ENCODE measurements around the gene GRPEL1. TPM values are rescaled to one million over a fixed set of nuclear protein-coding genes. Genes with fewer than 3 reads are reported as not detected.

GRPEL1 gene
- total and polyA plus RNA-seq, 8 donors: 7.7 to 15.6 (median 11.3) TPM

DNA sequence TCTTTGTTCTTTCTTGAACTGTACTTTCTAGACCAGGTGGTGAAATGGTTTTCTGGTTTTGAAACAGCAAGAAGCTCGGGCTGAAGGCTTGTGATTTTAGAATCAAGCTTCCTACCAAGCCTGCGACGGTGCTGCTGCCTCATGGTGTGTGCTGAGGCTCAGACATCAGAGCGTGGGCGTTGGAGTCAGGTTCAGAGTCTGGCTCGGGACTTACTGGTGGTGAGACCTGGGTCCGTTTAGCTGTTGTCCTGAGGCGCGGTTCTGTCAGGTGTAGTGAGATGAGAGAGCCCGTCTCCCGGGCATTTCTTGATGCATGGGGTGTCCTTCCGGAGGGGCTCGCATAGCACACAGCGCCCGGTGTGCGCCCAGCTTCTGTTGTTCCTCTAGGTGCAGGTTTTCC is 44.4 kb downstream of the GRPEL1 start:
- no peak for FAIRE-seq
- no peak for DNase-seq
- peaks cover 0 to 14% (median 0%) of the 10 kb centered on the region in 3 donors for H3K36me3 ChIP-seq
- H3K27ac ChIP-seq: no peak overlapping the region
- WGBS, 2 donors: 87 to 95% methylated on average over 16 of the region's 16 CpGs
- TF ChIP-seq, protein P1, sequence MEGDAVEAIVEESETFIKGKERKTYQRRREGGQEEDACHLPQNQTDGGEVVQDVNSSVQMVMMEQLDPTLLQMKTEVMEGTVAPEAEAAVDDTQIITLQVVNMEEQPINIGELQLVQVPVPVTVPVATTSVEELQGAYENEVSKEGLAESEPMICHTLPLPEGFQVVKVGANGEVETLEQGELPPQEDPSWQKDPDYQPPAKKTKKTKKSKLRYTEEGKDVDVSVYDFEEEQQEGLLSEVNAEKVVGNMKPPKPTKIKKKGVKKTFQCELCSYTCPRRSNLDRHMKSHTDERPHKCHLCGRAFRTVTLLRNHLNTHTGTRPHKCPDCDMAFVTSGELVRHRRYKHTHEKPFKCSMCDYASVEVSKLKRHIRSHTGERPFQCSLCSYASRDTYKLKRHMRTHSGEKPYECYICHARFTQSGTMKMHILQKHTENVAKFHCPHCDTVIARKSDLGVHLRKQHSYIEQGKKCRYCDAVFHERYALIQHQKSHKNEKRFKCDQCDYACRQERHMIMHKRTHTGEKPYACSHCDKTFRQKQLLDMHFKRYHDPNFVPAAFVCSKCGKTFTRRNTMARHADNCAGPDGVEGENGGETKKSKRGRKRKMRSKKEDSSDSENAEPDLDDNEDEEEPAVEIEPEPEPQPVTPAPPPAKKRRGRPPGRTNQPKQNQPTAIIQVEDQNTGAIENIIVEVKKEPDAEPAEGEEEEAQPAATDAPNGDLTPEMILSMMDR (IDR thresholded peaks at IDR 0.05): no peak
- no peaks in the 10 kb centered on the region for H3K4me1 ChIP-seq
- intact Hi-C loops (cut with DNase I): no loop called here
- no peaks in the 10 kb centered on the region for H3K27me3 ChIP-seq
- H3K9me3 ChIP-seq: no peaks in the 10 kb centered on the region
- ATAC-seq: no peak
- no peak overlapping the region for H3K4me3 ChIP-seq

DNA sequence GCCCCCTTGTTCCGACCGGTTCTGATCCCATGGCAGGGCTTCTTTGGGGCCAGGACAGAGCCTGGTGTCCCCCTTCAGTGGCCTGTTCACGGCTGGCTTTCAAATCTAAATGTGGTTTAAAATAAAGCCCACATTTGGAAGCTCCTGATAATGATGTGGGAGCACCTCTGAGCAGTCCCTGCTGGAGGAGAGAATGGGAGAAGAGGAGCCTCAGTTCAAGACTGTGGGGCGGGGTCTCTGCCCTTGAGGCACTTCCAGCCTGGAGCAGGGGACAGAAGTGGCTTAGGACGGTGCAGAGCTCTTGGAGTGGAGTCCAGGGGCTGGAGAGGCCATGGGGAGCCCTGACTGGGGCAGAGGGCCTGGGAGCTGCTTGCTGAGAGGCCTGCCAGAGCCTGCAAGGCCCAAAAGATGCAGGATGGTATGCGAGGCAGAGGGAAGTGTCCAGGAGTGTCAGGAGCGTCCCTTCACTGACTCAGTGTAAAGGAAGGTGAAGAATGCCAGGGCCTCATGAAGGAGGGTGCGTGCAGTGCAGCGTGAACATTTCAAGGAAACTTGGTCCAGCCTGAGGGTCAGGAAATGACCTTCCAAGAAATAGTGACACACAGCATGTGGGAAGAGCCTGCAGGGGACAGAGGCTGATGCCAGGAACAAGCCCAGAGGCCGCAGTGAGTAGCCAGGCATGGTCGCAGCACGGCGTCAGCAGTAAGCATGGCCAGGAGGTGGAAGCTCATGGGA is 45.8 kb downstream of the GRPEL1 start:
- ATAC-seq: peak in 1 of 4 donors; percentile 14
- Histone ChIP-seq H3K4me1 (no peaks in the 10 kb centered on the region), H3K27me3 (no peaks in the 10 kb centered on the region), H3K4me3 (no peak overlapping the region), H3K27ac (no peak overlapping the region), H3K36me3 (peaks cover 0 to 14% (median 0%) of the 10 kb centered on the region in 3 donors), H3K9me3 (no peaks in the 10 kb centered on the region)
- no peak for FAIRE-seq
- intact Hi-C loops (cut with DNase I): no loop called here
- WGBS, 2 donors: 85 to 91% methylated on average over 13 of the region's 13 CpGs
- DNase-seq: no peak
- TF ChIP-seq, protein P1 (IDR thresholded peaks at IDR 0.05): no peak

DNA sequence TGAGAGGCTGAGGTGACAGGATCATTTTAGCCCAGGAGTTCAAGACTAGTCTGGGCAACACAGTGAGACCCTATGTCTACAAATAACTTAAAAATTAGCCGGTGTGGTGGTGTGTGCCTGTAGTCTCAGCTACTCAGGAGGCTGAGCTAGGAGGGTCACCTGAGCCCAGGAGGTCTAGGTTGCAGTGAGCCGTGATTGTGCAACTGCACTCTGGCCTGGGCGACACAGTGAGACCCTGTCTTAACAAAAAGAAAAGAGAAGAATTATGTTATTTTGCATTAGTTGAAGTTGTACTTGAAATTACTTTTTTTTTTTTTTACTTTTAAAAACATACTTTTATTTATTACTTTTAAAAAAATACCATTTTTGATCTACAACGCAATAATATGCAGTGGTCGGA is 46.5 kb downstream of the GRPEL1 start:
- 74 to 76% methylated on average over 5 of the region's 5 CpGs for WGBS, 2 donors
- Histone ChIP-seq H3K27me3 (no peaks in the 10 kb centered on the region), H3K27ac (no peak overlapping the region), H3K36me3 (peaks cover 0 to 19% (median 0%) of the 10 kb centered on the region in 3 donors), H3K9me3 (no peaks in the 10 kb centered on the region), H3K4me1 (no peaks in the 10 kb centered on the region), H3K4me3 (no peak overlapping the region)
- FAIRE-seq (no peak), ATAC-seq (no peak), DNase-seq (no peak)
- TF ChIP-seq, protein P1 (IDR thresholded peaks at IDR 0.05): no peak
- intact Hi-C loops (cut with DNase I): no loop called here

DNA sequence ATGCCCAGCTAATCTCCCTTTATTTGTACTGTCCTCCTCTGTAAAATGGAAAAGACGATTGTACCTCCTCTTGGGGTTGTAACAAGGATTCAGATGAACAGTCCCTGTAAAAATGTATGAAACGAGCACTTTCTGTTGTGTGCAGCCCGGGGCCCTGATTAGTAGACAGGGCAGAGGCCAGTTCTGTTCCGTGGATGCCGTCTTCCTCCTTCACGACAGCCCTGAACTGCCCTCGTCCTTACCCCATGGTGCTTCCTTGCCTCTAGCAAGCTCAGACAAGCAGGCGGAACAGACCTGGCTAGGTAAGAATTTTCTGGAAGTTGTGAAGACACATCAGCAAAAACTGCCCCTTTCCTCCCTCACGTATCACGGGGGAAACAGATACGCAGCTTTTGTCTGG is 47.0 kb downstream of the GRPEL1 start:
- H3K4me3 ChIP-seq: no peak overlapping the region
- no peaks in the 10 kb centered on the region for H3K4me1 ChIP-seq
- DNase-seq: no peak
- peaks cover 0 to 24% (median 0%) of the 10 kb centered on the region in 3 donors for H3K36me3 ChIP-seq
- WGBS, 2 donors: 93% methylated on average over 11 of the region's 11 CpGs
- intact Hi-C loops (cut with DNase I): no loop called here
- H3K27me3 ChIP-seq: no peaks in the 10 kb centered on the region
- no peak for FAIRE-seq
- TF ChIP-seq, protein P1 (IDR thresholded peaks at IDR 0.05): no peak
- H3K9me3 ChIP-seq: no peaks in the 10 kb centered on the region
- H3K27ac ChIP-seq: no peak overlapping the region
- no peak for ATAC-seq

DNA sequence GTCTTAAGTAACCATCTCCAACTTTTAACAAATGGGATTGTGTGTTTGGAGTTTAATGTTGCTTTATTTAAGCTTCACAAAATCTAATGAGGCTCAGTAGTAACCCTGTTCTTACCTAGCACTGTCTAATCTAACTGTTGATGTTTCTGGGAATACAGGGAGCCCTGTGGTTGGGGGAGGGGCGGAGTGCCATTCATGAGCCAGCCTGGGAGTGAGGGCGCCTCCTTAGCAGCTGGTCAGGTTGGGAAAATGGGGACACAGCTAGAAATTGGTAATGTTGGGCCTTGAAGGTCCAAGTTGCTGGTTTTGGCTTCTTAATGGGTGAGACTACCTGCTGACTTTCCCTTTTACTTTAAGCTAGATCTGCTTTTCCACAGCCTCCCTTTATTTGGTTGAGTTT is 47.6 kb downstream of the GRPEL1 start:
- FAIRE-seq: no peak

More for the DNA sequence above, 47.6 kb downstream of the GRPEL1 start:
- Histone ChIP-seq H3K4me3 (no peak overlapping the region), H3K27me3 (no peaks in the 10 kb centered on the region), H3K4me1 (no peaks in the 10 kb centered on the region), H3K36me3 (peaks cover 0 to 29% (median 0%) of the 10 kb centered on the region in 3 donors), H3K27ac (no peak overlapping the region), H3K9me3 (no peaks in the 10 kb centered on the region)
- ATAC-seq: no peak
- 93 to 100% methylated on average over 2 of the region's 2 CpGs for WGBS, 2 donors
- TF ChIP-seq, protein P1 (IDR thresholded peaks at IDR 0.05): no peak
- DNase-seq: no peak
- intact Hi-C loops (cut with DNase I): no loop called here
